Liver (tissue), 3 donors: ENCODE results near the gene GFRA3.

Experiments
- CTCF ChIP-seq: fragments of 150-350 bp; IDR thresholded peaks from 2 replicates; pipeline ENCODE4 v1.5.1; 2017; ENCODE audit warnings: improper control_type of control experiment, low read depth, low read length; ENCODE audit not compliant: missing input control
- GABPA ChIP-seq, 2 donors: IDR thresholded peaks in 1 of 2; conservative IDR thresholded peaks in 1 of 2; 2 replicates each; pipeline ENCODE4 v1.6.1; 2016; ENCODE audit warnings: antibody characterized with exemption in 2 of 2, mild to moderate bottlenecking in 1 of 2, moderate library complexity in 1 of 2
- RXRA ChIP-seq, 2 donors: IDR thresholded peaks; 2 replicates each; pipeline ENCODE4 v1.6.1; 2017 to 2018; ENCODE audit warnings: antibody characterized with exemption in 2 of 2, mild to moderate bottlenecking in 1 of 2
- donor health status: healthy.
- donor health status: healthy.

- TF ChIP-seq GABPA (IDR thresholded peaks at IDR 0.05 in 1 of 2, conservative IDR thresholded peaks at IDR 0.05 in 1 of 2) = no peak
- no peak for TF ChIP-seq CTCF
- TF ChIP-seq RXRA (IDR thresholded peaks at IDR 0.05) = no peak
Observed at GRCh38 chr5:138229387-138229786, 45.0 kb downstream of the GFRA3 start.
